CD4-positive, alpha-beta T cell treated with Interleukin-21 for 1 hour (primary cell): ENCODE measurements around the gene PTPRCAP.

Source experiments
- DNase-seq: peaks from one replicate; pipeline ENCODE4 v3.0.0-alpha.2; 2020

Gene PTPRCAP

DNA sequence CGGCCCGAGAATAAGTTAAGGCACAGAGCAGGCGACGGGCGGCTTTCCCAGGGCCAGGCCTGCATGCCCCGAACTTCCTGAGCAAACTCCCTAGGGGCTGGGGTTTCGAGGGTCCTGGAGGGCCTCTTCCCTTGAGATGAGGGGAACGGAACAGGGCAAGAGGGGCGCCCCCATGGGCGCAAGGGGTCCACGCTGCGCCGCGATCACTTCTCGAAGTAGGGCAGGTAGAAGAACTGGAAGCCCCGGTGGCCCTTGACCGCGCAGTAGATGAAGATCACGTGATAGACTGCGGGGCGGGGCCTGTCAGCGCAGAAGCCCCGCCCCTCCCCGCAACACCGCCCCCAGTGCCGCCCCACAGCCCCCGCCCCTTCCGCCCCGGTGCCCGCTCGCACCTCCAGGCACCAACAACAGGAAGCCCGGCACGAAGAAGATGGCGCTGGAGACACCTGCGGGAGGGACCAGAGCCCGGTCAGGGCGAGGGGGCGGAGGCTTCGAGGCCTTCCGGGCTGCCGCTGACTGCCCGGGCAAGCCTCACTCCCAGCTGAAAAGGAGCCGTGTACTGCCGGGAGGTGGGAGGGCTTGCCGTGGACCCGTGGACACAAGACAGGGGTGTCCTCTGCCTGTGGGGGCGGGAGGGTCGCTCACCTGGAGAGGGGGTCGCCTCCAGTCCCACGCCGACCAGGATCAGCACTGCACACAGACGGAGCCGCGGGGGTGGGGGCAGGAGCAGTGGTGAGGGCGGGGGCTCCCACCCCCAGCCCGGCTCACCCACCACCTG is 27.1 kb upstream of the PTPRCAP start:
- peak; percentile 96 for DNase-seq

- DNase-seq: no peak
Measured at GRCh38 chr11:67463680-67464410, 26.4 kb upstream of the PTPRCAP start.

- no peak for DNase-seq
Measured at GRCh38 chr11:67463186-67463585, 25.7 kb upstream of the PTPRCAP start.

DNA sequence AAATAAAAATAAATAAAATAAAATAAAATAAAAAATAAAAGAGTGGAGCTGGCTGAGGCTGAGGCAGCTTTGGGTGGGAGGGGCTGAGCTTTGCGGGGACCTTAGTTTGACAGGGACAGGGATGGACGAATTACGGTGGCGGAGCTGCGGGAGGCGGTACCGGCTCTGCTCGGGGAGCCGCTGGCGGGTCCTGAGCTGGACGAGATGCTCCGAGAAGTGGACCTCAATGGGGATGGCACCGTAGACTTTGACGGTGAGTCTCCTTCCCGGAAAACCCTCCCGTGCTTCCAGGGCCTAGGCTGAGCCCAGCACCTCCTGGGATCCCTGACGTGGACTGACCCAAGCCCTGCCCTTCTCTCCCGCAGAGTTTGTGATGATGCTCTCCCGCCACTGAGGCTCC is 20.8 kb upstream of the PTPRCAP start:
- no peak for DNase-seq

- DNase-seq: no peak
Measured at GRCh38 chr11:67457453-67457852, 20.0 kb upstream of the PTPRCAP start.

DNA sequence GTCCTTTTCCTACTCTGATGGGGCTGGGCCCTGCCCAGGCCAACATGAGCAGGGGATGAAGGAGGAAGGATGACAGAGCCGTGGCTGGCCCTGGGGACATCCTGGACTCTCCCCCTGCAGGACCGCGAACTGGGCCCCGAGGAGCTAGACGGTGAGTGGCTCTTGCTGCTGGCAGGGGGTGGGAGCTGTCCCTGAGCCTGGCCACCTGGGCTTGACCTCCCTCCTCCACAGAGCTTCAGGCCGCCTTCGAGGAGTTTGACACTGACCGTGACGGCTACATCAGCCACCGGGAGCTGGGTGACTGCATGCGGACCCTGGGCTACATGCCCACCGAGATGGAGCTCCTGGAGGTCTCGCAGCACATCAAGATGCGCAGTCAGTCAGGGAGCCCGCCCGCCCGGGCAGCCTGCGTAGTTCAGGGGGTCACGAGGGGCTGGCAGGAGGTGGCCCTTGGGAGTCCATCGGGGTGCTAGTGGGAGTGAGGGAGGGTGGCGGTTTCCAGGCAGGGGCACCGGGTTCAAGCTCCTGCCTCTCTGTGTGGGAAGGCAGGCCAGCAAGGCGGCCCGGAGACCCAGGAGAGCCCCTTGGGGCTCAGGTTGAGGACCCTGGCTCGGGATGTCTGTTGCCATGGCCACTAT is 18.7 kb upstream of the PTPRCAP start:
- DNase-seq: no peak

DNA sequence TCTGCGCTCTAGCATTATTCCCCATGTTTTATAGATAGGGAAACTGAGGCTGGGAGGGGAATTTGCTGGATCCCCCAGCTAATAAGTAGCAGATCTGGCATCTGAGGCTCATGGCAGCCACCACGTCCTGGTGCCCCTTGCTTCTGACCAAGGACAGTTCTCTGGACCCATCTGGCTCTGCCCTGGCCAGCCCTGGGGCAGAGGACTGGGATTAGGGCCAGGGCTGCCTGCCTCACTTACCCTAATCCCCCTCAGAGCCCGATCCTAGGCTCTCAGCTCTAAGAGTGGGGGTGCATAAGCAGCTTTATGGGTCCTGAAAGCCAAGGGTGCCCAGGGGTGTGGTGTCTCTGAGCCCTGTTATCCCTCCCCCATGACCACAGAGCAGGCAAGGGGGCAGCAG is 17.6 kb upstream of the PTPRCAP start, which contains the start of gene CABP4:
Gene CABP4, plus strand, starts transcription at position 301 of the 400 bp plus-strand sequence. Its CDS starts 70 bp downstream, at position 371.
- DNase-seq: no peak

- no peak for DNase-seq
Measured at GRCh38 chr11:67453816-67454732, 16.6 kb upstream of the PTPRCAP start.

GRCh38 chr11:67452141-67452952 is 14.9 kb upstream of the PTPRCAP start, which contains the start of gene GPR152:
GPR152 (minus strand) TSS chr11:67452729; CDS start chr11:67452724, 5 bp downstream.
- no peak for DNase-seq

DNA sequence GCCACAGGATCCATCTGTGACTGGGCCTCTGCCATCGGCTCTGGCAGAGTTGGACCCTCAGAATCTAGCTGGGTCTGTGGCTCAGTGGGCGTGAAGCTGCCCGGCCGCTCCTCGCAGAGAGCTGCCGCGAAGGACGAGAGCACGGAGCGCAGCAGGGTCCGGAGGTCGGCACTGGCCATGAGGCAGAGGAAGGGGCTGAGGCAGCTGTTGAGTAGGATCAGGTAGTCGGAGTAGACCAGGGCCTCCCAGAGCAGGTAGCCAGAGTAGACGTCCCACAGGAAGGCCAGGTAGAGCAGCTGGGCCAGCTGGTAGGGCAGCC is 14.1 kb upstream of the PTPRCAP start:
- DNase-seq: no peak

GRCh38 chr11:67450796-67451657 is 13.5 kb upstream of the PTPRCAP start:
- DNase-seq: no peak

DNA sequence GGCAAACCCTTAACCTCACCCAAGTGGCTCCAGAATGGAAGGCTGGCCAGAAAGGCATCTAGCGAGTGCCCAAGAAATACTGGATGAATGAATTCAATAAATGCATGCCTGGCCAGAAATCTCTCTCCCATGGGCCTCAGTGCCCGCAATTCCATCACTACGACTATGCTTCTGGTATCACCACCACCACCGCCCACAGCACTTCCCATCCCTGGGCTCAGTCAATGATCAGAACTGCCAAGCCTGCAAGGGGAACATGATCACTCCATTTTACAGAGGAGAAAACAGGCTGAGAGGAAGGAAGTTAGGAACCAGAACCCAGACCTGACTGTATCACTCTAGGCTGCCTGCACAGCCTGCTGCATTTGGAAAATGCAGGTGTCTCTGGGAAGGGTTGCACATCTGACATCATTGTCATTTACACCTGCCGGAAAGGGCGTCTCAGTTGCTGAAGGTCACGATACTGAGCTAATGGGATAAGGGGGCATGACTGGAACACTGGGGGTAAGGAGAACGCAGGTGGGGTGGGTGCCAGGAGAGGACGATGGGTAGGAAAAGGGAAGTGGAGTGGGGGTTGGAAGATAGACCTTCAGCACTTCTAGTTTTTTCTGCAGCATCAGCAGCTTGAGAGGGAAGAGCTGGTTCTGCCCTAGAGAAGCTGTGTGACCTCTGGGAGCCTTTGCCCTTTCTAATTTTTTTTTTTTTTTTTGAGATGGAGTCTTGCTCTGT is 11.8 kb upstream of the PTPRCAP start:
- no peak for DNase-seq

DNA sequence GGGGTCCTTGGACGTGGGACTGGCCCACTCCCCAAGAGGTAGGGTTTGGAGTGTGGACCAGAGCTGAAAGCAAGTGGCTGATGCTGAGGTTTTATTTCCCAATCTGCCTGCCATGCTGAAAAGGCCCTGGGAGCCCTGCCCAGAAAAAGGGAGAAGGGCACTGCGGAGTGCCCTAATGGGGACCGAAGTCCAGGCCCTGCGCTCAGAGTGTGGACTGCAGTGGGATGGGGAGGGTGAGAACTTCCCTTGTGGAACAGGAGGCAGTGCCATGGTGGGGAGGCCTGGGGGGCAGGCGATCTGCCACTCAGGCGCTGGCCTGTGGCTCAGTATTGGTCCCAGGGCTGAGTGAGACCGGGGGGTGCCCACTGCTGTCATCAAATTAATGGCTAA is 10.7 kb upstream of the PTPRCAP start:
- DNase-seq: no peak

DNA sequence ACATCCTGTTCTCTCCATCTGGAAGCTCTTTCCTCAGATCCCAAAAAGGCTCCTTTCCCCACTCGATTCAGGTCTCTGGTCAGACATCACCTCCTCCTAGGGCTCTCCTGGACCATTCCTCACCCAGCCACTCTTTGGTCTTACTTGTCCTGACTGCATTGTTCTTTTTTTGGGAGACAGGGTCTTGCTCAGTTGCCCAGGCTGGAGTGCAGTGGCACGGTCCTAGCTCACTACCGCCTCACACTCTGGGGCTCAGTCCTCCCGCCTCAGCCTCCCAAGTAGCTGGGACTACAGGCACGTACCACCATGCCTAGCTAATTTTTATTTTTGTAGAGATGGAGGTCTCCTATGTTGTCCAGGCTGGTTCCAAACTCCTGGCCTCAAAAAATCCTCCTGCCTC is 8.0 kb upstream of the PTPRCAP start:
- DNase-seq: no peak

GRCh38 chr11:67442504-67443404 is 5.3 kb upstream of the PTPRCAP start:
- DNase-seq: no peak

- peak; percentile 47 for DNase-seq
Measured at GRCh38 chr11:67441731-67442351, 4.4 kb upstream of the PTPRCAP start.

GRCh38 chr11:67441098-67441563 is 3.6 kb upstream of the PTPRCAP start:
- no peak for DNase-seq
